Bronchial epithelial cell (primary cell): Measurements from ENCODE around the gene KANK4. TPM values are rescaled to one million over a fixed set of nuclear protein-coding genes. Genes with fewer than 3 reads are reported as not detected.

Source experiments
- DNase-seq: peaks from one replicate; pipeline ENCODE4 v3.0.0-alpha.2; 2010; ENCODE audit warnings: low read depth
- FAIRE-seq: peaks from 2 replicates; lab custom pipeline; 2011; peaks lifted over from hg19 to GRCh38; lab: Jason Lieb, UNC
- H3K27me3 ChIP-seq: 2 replicates; pipeline ENCODE4 v1.5.1; 2011; ENCODE audit warnings: low read length; ENCODE audit not compliant: control insufficient read depth, insufficient read depth
- H3K36me3 ChIP-seq: 2 replicates; pipeline ENCODE4 v1.5.1; 2011; ENCODE audit warnings: low read length; ENCODE audit not compliant: control insufficient read depth, insufficient read depth
- H3K4me3 ChIP-seq: 2 replicates; pipeline ENCODE4 v1.5.1; 2011; ENCODE audit warnings: mild to moderate bottlenecking, low read depth, low read length, control low read depth
- total RNA-seq: library from RNA; depleted of rRNA; stranded (reverse); fragments of >200 nt; gene quantifications from 2 replicates; pipeline ENCODE4 v1.2.1, GENCODE V29; 2014
- TF ChIP-seq, protein P1 (sequence below): IDR thresholded peaks from 2 replicates; pipeline ENCODE4 v1.5.1; 2011; ENCODE audit warnings: mild to moderate bottlenecking, moderate library complexity, low read length, control low read depth, inconsistent platforms; ENCODE audit not compliant: insufficient read depth, severe bottlenecking

KANK4 gene
- 0.13 and 0.26 TPM in 2 replicates for total RNA-seq

DNA sequence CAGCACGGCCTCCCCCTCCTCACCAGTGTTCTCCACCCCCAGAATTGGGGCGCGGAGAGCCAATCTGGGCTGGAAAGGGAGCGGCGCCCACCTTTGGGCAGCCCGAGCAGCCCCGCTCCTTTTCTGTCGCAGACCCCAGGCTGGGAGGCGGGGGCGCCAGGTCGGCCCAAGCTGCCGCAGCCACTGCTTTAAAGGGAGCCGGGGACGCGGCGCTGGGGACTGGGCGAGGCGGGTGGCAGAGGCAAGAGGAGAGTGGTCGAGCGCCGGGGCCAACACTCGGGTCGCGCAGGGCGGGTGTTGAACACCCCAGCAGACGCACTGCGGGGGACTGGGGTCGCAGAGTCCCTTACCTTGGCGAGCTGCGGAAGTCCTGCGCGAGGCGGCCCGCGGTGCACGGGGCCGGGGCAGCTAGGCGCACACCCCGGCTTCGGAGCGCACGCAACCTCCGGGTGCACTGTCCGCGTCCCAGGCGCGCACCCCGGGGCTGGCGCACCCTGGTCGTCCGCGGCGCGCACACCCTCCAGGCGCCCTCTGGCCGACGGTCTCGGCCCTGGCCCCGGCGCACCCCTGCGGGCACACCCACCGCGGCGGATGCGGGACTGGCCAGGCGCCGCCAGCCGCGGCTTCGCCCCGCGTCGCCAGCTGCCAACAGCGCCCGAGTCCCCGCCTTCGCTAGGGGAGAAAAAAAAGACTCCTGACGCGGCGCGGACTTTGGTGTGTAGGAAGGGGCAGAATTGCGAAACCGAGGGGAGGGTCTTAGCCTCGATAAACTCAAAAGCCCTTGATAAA, at the start of gene KANK4:
KANK4 (minus strand) TSS at position 679 of the 789 bp plus-strand sequence. CDS start 37,870 bp downstream, outside the sequence.
- Histone ChIP-seq H3K27me3 (peaks cover 7% of the 10 kb centered on the region), H3K36me3 (no peaks in the 10 kb centered on the region), H3K4me3 (peak within 1 kb of the TSS; percentile 35)
- TF ChIP-seq, protein P1, sequence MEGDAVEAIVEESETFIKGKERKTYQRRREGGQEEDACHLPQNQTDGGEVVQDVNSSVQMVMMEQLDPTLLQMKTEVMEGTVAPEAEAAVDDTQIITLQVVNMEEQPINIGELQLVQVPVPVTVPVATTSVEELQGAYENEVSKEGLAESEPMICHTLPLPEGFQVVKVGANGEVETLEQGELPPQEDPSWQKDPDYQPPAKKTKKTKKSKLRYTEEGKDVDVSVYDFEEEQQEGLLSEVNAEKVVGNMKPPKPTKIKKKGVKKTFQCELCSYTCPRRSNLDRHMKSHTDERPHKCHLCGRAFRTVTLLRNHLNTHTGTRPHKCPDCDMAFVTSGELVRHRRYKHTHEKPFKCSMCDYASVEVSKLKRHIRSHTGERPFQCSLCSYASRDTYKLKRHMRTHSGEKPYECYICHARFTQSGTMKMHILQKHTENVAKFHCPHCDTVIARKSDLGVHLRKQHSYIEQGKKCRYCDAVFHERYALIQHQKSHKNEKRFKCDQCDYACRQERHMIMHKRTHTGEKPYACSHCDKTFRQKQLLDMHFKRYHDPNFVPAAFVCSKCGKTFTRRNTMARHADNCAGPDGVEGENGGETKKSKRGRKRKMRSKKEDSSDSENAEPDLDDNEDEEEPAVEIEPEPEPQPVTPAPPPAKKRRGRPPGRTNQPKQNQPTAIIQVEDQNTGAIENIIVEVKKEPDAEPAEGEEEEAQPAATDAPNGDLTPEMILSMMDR: no peak
- DNase-seq (no peak), FAIRE-seq (no peak)

DNA sequence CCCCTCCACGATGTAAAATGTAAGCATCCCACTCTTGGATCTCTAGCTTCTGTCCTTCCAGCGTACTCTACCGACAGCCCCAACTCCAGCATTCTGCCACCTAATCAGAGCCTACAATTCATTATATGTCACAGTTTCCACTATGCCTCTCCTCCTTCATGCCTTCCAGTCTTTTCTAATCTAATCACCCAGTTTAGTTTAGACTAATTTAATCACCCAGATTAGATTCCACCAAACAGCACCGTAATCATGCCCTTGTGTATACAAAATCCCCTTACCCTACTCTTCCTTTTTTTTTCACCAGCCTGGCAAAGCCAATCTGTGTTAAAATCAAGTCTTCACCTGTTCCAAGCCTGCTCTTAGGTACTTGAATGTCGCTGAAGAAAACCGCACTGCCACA, 49.8 kb upstream of the KANK4 start:
- FAIRE-seq (no peak), DNase-seq (no peak)
- H3K4me3 ChIP-seq: no peak overlapping the region
- H3K27me3 ChIP-seq: peaks cover 3% of the 10 kb centered on the region
- TF ChIP-seq, protein P1: no peak
- H3K36me3 ChIP-seq: no peaks in the 10 kb centered on the region

DNA sequence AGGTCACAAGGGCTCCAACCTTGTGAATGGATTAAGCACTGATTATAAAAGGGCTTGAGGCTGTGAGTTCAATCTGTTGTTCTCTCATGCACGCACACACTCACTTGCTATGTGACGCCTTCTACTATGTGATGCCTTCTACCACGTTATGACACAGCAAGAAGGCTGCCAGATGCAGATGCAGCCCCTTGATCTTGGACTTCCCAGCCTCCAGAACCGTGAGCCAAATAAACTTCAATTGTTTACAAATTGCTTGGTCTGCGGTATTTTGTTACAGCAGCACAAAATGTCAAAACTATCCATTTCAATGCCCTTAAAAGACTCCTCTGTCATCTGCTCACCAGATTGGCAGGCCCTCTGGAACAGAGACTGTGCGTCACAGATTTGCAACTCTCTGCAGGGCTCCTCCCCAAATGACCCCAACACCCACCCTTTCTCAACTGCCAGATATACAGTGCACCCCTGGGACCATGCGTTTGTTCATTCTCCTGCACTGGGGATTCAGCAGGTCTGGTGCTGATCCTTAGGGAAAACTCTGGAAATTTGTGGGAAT, 47.8 kb upstream of the KANK4 start:
- DNase-seq: no peak
- Histone ChIP-seq H3K4me3 (no peak overlapping the region), H3K36me3 (no peaks in the 10 kb centered on the region), H3K27me3 (peaks cover 3% of the 10 kb centered on the region)
- FAIRE-seq: no peak
- TF ChIP-seq, protein P1: no peak

DNA sequence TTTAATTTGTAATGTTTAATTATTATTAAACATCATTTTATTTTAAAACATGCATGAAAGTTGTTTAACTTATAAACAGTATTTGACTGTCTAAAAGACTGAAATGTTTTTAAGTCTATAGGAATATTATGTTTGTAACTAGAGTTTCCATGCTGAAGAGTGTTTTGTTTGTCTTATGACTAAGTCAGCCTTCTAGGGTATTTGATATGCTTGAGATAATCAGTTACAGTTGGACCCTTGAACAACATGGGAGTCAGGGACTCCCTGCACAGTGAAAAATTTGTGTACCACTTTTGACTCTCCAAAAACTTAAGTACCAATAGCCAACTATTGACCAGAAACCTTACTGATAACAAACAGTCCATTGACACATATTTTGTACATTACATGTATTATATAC, 45.5 kb upstream of the KANK4 start:
- TF ChIP-seq, protein P1: no peak
- DNase-seq (peak; percentile 26), FAIRE-seq (no peak)
- H3K4me3 ChIP-seq: no peak overlapping the region
- peaks cover 3% of the 10 kb centered on the region for H3K27me3 ChIP-seq
- no peaks in the 10 kb centered on the region for H3K36me3 ChIP-seq

DNA sequence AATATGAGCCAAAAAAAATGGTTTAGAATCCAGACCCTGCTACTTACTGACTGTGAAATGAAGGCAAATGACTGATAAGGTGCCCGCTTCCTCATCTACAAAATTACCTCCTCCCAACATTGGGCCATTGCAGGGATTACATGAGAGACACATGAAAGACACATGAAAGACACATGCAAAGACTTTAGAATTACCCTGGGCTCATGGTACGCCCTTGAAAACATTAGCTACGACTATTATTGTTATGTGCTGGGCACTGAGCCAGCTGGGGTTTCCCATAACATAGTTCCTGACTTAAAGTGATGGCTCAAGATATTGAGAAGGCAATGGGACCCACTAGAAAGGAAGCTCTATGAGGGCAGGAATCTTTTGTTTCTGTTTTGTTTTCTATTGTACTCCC, 43.7 kb upstream of the KANK4 start:
- no peak overlapping the region for H3K4me3 ChIP-seq
- no peaks in the 10 kb centered on the region for H3K36me3 ChIP-seq
- FAIRE-seq (no peak), DNase-seq (no peak)
- TF ChIP-seq, protein P1: no peak
- no peaks in the 10 kb centered on the region for H3K27me3 ChIP-seq
